Measurements from ENCODE around the gene NXT2. TPM values are rescaled to one million over a fixed set of nuclear protein-coding genes. Genes with fewer than 3 reads are reported as not detected.

The NXT2 gene
- total RNA-seq, 4 donors from 2014 or later = 11.9 to 16.0 (median 13.6) TPM

GRCh38 chrX:109577055-109577454 is 40.4 kb downstream of the NXT2 start:
- DNase-seq = no peak
- H3K27ac ChIP-seq = no peak overlapping the region
- intact Hi-C loops (cut with DNase I) = no loop called here
- no peaks in the 10 kb centered on the region for H3K36me3 ChIP-seq
- TF ChIP-seq POLR2A (IDR thresholded peaks at IDR 0.05) = no peak
- TF ChIP-seq CTCF (IDR thresholded peaks at IDR 0.05) = no peak
- H3K4me1 ChIP-seq = no peaks in the 10 kb centered on the region
- H3K27me3 ChIP-seq = no peaks in the 10 kb centered on the region
- H3K9me3 ChIP-seq = no peaks in the 10 kb centered on the region
- H3K4me3 ChIP-seq (replicated peaks in 1 of 3) = no peak overlapping the region
- 86 to 94% methylated on average over 2 of the region's 2 CpGs for WGBS, 2 donors

GRCh38 chrX:109578916-109579315 is 42.3 kb downstream of the NXT2 start:
- Histone ChIP-seq H3K36me3 (no peaks in the 10 kb centered on the region), H3K4me3 (replicated peaks in 1 of 3) (no peak overlapping the region), H3K27ac (no peak overlapping the region), H3K27me3 (no peaks in the 10 kb centered on the region), H3K9me3 (no peaks in the 10 kb centered on the region), H3K4me1 (no peaks in the 10 kb centered on the region)
- no peak for DNase-seq
- intact Hi-C loops (cut with DNase I) = no loop called here
- TF ChIP-seq POLR2A (IDR thresholded peaks at IDR 0.05) (no peak), CTCF (IDR thresholded peaks at IDR 0.05) (no peak)
- WGBS, 2 donors = 60 to 62% methylated on average over 1 of the region's 1 CpG

- intact Hi-C loops (cut with DNase I) = no loop called here
- H3K9me3 ChIP-seq = no peaks in the 10 kb centered on the region
- no peak overlapping the region for H3K4me3 ChIP-seq (replicated peaks in 1 of 3)
- 100% methylated on average over 1 of the region's 7 CpGs; no CpG with 5 or more reads in 1 of the 2 donors for WGBS, 2 donors
- TF ChIP-seq POLR2A (IDR thresholded peaks at IDR 0.05) = no peak
- TF ChIP-seq CTCF (IDR thresholded peaks at IDR 0.05) = no peak
- H3K36me3 ChIP-seq = no peaks in the 10 kb centered on the region
- no peaks in the 10 kb centered on the region for H3K27me3 ChIP-seq
- no peaks in the 10 kb centered on the region for H3K4me1 ChIP-seq
- no peak for DNase-seq
- no peak overlapping the region for H3K27ac ChIP-seq
Observed at GRCh38 chrX:109585488-109585887, 48.8 kb downstream of the NXT2 start.

GRCh38 chrX:109590176-109590575 is 53.5 kb downstream of the NXT2 start:
- no peak for TF ChIP-seq CTCF (IDR thresholded peaks at IDR 0.05)
- no peak for TF ChIP-seq POLR2A (IDR thresholded peaks at IDR 0.05)
- DNase-seq = no peak
- intact Hi-C loops (cut with DNase I) = no loop called here
- 64 to 74% methylated on average over 4 of the region's 4 CpGs for WGBS, 2 donors
- Histone ChIP-seq H3K4me1 (no peaks in the 10 kb centered on the region), H3K36me3 (no peaks in the 10 kb centered on the region), H3K27me3 (no peaks in the 10 kb centered on the region), H3K9me3 (no peaks in the 10 kb centered on the region), H3K4me3 (replicated peaks in 1 of 3) (no peak overlapping the region), H3K27ac (no peak overlapping the region)

Other genes with a start within 250 kb of the NXT2 start
- not detected for gene GUCY2F, start 54.8 kb upstream of the NXT2 start, total RNA-seq
- gene KCNE5, start 88.3 kb downstream of the NXT2 start, total RNA-seq = not detected
- 10 to 100 TPM; 38.4 to 62.9 (median 46.9) TPM for gene ACSL4, start 196.4 kb downstream of the NXT2 start, total RNA-seq

All from thyroid gland (tissue), 4 donors.